NCI-H446 (cell line): Measurements from ENCODE around the gene IQGAP1.
"Not testable (repeated sequence)": the region's sequence is repeated elsewhere in the genome, so short reads cannot be mapped to it uniquely, and the experiment has no call there.

Experiments
- DNase-seq, 2 experiments: peaks; one replicate each; lab custom pipeline; 2025; lab: John Stamatoyannopoulos, UW

IQGAP1 gene

DNA sequence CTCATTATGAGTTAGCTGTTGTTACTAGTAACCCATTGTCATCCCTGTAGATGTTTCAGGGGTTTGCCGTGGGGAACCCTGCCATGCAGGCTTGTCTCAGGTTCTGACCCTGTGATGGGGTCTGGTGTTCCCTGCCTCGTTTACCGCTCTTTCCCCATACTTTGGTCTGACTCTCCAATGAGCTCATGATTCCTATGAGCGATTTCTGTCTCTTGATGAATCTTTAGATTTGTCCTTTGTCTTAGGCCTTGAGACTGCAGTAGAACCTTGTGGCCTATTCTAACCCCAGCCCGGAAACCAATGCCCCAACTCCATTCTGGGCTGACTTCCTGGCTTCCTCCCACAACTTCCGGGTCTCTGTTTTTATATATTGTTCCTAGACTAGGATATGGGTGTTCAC, 11.3 kb upstream of the IQGAP1 start:
- DNase-seq = no peak

DNA sequence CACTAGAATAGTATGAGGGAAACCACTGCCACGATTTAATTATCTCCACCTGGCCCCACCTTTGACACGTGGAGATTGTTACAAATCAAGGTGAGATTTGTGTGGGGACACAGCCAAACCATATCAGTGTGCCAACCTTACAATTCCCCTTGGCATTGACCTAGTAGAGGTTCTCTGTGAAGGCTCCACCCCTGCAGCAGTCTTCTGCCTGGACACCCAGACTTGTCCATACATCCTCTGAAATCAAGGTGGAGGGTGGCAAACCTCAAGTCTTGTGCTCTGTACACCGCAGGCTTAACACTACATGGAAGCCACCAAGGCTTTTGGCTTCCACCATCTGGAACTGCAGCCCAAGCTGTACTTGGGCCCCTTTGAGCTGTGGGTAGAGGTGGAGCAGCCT, 8.8 kb upstream of the IQGAP1 start:
- no peak for DNase-seq

DNA sequence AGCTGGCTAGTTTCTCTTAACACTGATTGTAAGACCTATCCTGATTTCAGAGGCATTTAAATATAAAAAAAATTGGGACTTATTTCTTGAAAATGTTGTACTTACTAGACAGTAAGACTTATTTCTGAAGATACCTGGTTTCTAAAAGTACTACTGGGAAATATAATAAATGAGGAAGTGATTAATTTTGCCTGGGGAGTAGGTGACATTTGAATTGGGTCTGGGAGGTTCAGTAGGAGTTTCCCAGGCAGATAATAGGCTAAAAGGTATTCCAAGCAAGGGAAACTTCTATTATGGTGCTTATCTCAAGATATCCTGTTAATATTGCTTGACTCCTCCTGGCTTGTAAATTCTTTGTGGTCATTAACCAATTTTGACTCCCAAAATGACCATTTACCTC, 6.5 kb upstream of the IQGAP1 start:
- DNase-seq = no peak

DNA sequence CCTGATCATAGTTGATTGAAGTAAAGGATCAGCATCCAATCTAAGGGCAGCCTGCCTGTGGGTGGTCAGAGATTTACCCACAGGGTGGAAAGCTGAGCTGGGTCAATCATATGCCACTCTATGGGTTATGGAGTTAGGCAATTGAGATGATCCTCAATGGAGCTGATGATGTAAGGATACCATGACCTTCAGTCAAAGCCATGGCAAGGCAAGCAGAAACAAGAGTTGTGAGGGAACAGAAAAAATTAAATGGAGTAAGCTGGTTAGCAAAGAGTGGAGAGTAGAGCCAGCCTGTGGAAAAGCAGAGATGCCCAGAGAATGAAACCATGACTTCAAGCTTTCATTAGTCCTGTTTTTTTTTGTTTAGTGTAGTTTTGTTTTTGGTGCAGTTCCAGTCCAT, 5.7 kb upstream of the IQGAP1 start:
- no peak for DNase-seq

DNA sequence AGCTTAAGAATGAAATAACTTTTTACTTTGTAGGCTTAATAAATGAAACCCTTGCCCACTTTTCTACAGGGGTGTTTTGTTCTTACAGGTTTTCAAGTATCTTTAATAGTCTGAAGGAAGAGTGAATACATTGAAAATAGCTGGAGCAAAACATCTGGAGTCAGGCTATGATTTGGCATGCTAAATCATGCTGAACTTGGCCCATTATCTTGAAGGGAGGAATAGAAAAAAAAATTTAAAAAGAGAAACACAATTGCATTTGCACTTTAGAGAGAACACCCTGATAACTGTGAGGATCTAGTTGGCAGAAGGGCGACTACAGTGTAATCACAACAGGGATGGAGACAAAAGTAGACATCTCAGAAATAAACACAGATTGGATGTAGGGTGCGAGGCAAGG, 1.8 kb upstream of the IQGAP1 start:
- DNase-seq = no peak

DNA sequence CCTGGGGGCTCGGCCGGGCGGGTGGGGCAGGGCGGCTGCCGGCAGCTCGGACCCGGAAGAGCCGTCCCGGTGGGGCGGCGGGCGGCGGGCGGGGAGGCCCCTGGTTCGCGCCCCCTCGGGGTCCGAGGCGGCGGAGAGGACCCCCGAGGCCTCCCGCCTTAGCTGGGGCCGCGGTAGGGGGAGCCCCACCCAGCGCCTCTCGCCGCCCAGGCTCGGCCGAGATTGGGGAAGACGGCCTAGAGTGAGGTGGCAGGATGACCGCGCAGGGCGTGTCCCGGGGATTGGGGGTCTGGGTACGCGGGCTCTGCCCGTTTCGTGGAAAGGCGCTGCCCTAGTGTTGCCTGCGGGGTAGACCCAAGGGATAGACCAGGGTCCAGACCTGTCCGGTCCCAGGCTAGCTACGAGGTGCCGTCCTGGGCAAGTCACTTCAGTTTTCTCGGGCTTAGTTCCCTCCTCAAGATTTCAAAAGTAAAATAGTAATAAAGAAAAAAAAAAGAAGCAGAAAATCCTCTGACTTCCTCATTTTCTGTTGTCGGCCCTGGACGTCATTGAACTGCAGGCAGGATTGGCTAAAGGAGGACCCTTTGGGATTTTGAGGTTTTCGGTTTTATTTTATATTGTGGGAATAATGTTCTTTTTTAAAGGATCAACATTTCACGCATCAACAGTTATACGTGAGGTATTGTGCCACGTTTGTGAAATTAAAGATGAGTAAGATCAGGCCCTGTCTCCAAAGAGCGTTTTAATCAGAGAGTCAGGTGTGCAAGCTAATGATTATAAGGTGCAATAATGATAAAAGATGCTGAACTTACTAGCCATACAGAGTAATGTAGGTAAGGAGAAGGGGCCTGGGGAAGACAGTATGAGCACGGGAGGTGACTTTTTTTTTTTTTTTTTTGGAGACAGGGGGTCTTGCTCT, 679 bp downstream of the IQGAP1 start:
- peak in 1 of 2 experiments; percentile 14 for DNase-seq

DNA sequence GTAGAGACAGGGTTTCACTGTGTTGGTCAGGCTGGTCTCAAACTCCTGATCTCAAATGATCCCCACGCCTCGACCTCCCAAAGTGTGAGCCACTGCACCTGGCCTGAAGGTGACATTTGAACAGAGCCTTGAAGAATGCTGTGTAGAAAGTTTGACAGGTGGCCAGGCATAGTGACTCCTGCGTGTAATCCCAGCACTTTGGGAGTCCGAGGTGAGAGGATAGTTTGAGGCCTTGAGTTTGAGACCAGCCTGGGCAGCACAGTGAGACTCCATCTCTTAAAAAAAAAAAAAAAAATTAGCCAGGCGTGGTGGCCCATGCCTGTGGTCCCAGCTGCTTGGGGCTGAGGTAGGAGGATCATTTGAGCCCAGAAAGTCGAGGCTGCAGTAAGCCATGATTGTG, 1.5 kb downstream of the IQGAP1 start:
- DNase-seq = no peak

DNA sequence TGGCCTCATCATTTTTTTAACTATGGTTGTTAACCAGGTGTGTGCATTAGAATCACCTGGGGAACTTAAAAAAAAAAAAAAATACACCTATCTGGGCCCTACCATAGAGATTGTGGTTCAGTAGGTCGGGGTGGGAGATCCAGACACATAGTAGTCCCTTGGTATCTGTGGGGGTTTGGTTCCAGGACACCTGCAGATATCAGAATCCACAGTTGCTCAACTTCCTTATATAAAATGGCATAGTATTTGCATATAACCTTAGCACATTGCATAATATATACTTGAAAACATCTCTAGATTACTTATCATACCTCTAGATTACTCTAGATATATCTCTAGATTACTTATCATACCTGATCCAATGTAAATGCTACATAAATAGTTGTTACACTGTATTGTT, 5.0 kb downstream of the IQGAP1 start:
- no peak for DNase-seq

DNA sequence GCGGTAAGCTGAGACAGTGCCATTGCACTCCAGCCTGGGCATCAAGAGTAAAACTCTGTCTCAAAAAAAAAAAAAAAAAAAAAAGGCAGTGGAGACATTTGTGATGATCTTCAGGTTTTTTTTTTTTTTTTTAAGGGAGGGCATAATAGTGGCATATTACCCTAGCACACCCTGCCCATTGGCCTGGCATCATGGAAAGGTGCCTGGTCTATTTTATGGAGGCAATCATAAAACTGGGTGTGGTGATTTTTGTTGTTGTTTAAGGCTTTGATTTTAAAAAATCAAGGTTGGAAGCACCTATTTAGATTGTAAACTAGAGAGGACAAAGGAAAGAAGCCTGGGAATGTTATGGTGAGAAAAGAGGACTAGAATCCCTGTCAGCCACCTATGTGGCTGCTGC, 6.0 kb downstream of the IQGAP1 start:
- no peak for DNase-seq

DNA sequence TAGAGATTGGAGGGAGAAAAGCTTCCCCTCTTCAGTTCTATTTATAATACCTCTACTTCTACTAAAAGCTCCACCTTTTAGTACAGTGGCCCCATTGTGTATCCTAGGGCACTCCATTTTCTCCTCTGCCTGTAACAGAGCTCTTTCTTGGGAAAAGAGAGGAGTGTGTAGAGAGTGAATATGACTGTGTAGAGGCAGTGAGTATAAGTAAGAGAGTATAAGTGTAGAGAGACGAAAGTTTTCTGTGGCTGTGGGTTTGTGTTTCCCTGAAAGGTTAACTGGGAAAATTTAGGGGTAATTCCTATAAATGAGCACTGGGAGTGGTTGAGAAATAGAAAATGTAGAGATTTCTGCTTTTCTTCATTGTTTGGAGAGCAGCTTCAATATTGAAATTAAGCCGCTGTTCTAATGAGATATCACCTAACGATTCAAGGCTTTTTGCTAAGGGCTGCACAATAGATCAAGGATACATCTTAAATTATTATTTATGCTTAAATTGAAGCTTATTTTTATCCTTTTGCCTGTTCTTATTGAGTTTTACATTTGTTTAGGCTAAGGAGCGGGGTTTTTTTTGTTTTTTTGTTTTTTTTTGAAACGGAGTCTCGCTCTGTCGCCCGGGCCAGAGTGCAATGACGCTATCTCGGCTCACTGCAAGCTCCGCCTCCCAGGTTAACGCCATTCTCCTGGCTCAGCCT, 6.9 kb downstream of the IQGAP1 start:
- no peak for DNase-seq

DNA sequence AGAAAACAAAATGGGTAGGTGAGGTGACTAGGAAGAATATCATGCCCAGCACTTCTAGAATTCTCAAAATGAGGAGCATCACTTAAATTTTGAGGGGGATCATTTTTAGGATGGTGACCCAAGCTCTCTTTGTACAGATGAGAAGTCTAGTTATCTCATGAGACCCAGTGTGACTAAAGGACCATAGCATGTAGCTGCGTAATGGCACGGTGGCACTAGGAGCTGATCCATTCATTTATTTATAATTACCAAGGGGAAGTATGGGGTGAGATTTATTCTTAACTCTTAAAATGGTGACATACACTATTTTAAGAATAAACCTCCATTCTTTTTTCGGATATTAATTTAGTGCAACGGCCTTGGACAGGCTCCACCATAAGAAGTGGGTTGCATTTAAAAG, 8.3 kb downstream of the IQGAP1 start:
- DNase-seq = no peak

DNA sequence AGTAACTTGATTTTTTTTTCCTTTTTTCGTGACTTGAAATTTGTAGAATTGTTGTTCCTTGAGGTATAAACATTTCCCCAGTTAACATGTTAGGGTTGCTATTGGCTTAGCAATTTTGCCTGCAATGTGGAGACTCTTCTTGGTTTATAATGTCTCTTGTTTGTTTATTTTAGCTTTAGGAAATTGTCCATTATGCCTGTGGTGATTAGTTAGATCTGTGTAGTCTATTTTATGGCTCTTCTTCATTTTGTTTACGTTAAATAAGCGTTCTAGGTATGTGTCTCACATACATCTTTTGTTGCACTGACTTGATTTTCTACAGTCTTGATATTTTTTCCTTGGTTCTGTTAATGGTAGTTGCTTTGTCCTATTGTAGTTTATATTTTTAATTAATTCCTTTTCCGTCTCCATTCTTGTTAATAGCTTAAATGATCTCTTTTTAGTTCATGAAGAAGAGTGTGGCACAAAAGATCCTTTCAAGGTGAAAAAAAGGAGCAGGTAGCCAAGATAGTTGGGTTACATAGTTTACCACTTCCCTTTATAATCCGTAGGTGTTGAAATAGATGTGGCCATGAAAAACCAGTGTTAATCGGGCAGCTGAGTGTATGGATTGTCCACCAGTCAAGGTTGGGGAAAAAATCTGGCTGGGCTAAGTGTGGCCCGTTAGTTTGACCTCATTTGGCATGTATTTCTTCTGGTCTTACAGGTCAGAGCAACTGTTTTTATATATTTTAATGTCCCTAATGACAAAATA, 12.1 kb downstream of the IQGAP1 start:
- no peak for DNase-seq

DNA sequence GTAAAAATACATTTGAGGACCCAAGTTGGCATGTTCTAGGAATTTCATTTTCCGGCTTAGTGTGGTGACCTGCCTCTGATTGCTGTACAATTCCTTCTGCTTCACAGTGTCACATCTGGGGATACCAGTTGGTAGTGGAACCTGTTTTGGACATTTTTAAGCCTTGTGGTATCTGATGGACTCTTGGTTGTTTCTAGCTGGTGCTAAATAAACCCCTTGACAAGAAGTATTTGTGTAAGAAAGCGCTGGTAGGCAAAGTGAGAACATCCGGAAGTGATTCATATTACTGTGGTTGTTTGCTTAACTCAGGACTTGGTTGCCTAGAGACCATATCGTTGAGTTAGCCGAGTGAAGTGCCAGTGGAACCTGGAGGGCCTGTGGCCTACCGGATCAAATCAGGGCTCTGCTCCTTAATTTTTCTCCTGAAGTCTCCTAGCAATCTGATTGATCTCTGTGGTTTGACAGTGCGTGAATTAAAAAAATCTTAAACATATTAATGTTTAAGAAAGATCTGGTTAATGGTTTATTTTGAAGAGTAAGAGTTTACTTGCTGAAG, 12.8 kb downstream of the IQGAP1 start:
- DNase-seq = peak; percentile 7 to 17

DNA sequence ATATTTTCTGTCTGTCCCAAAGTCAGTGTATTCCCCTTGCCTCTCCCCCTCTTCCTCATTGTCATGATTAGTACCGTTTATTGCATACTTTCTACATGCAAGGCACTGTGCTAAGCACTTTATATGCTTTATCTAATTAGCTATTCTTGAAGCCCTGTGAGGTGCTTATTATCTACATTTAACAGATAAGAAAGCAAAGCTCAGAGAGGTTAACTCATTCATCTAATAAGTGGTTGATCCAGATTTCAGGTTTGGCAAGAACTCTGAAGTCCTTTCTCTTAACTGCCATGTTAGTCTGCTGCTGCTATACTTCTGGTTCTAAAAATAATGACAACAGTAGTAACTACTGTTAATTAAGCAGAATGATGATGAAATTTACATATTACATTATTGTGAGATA, 13.5 kb downstream of the IQGAP1 start:
- DNase-seq = no peak

DNA sequence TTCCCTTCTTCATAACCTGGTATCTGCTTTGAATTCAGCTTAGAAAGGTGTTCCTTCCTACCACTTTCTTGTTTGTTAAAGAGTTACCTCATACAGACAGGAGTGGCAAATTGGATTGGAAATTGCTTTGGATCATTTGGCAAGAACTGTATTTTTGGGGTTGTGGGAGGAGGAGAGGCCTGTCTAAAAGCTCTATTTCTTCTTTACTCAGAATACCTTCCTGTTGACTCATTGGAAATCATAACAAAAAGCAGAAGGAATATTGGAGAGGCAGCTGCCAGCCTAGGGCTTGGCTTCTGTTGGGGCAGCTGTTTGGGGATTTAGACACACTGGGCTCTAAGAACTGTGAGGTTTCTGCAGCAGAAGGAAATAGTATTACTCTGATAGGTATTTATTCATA, 14.2 kb downstream of the IQGAP1 start:
- peak; percentile 49 to 78 for DNase-seq

DNA sequence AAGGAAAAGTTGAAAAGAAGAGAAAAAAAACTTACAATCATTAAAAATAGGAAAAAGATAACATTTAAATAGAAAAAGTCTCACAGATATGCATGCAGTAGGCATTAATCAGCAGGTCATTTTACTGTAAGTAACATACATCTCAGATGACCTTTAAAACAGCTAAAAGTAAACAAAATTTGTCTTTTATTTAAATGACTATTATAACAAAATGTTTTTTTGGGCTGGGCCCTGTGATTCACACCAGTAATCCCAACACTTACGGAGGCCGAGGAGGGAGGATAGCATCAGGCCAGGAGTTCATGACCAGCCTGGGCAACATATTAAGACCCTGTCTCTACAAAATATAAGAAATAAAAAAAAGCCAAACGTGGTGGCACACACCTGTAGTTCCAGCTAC, 14.7 kb downstream of the IQGAP1 start:
- DNase-seq = no peak

DNA sequence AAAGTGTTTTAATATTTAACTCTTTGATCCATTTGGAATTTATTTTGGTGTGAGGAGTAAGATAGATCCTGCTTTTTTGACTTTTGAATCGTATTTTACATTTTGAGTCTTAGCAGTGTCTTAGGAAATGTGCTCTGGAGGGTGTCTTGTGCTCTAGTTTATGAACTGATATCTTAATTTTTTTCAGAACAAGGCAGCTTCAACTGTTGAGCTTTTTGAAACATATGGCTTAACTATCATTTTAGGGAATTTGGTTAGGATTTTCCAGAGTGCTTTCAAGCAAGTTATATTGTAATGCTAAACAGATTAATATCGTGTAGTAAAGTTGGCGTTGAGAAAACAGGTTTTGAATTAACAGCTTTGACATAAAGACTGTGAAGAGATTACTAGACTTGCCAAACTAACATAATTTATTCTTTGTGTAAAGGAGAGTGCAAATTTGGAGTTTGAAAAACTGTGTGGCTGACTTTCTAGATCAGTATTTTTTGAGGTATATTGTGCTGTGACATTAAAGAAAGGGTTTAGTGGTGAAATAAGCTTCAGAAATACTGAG, 17.1 kb downstream of the IQGAP1 start:
- DNase-seq = no peak

DNA sequence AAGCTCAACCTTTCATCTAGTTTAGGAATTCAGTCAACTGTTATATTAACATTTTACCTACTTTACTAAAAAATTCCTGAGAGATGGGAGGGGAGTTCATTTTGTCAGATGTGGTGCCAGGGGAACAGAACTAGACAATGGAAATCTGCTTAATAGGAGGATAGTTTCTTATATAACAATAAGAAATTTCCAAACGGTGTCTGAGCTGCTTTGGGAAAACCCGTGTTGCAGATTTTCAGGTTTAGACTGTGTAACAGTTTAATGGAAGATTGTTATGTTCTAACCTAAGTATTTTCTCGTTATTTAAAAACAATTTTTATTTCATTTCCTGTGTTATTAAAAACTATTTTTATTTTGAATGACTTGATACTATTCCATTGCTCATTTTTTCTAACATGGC, 19.3 kb downstream of the IQGAP1 start:
- no peak for DNase-seq

DNA sequence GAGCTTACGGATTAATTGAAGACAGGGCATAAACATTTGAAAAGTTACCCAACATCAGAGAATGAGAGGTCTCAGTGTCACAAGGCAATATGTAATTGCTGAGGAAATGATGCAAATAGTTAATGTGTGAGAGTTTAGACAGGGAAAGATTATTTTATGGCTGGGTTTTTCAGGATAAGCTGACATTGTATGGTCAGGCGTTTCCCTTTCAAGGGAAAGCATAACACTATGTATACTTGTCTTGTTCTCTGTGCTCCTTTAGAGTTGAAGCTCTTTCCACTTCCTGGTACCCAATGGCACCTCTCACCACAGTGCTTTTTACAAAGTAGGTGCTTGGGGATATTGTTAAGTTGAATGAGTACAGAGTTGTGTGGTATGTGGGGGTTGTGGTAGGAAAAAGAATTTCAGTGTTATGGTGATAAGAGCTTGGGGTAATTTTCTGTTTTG, 19.9 kb downstream of the IQGAP1 start:
- no peak for DNase-seq

DNA sequence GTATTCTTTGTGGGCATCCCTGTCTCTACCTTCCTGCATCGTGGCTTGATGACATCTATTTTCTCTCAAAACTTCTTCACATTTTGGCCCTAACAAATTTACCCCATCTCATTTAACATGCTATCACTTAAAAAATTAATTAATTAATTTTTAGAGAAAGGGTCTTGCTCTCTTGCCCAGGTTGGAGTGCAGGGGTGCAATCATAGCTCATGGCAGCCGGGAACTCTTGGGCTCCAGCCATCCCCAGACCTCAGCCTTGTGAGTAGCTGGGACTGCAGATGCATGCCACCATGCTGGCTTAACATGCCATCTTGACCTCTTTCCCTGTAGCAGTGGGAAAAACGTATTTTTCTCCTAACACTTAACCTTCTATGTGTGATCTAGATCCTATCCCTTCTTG, 20.6 kb downstream of the IQGAP1 start:
- DNase-seq = no peak

DNA sequence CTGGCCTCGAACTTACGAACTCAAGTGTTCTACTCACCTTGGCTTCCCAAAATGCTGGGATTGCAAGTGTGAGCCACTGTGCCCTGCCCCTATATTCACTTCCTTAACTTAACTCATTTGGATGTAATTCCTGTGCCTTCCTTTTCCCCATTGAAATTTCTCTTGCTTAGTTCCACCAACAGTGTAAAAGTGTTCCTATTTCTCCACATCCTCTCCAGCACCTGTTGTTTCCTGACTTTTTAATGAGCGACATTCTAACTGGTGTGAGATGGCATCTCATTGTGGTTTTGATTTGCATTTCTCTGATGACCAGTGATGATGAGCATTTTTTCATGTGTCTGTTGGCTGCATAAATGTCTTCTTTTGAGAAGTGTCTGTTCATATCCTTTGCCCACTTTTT, 21.5 kb downstream of the IQGAP1 start:
- DNase-seq = not testable (repeated sequence)

DNA sequence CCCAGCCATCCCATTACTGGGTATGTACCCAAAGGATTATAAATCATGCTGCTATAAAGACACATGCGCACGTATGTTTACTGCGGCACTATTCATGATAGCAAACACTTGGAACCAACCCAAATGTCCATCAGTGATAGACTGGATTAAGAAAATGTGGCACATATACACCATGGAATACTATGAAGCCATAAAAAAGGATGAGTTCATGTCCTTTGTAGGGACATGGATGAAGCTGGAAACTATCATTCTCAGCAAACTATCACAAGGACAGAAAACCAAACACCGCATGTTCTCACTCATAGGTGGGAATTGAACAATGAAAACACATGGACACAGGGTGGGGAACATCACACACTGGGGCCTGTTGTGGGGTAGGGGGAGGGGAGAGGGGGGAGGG, 22.3 kb downstream of the IQGAP1 start:
- DNase-seq = not testable (repeated sequence)
